ENCODE results near the gene TTC23.
"Not testable (repeated sequence)": the region's sequence is repeated elsewhere in the genome, so short reads cannot be mapped to it uniquely, and the experiment has no call there.

Gene TTC23

DNA sequence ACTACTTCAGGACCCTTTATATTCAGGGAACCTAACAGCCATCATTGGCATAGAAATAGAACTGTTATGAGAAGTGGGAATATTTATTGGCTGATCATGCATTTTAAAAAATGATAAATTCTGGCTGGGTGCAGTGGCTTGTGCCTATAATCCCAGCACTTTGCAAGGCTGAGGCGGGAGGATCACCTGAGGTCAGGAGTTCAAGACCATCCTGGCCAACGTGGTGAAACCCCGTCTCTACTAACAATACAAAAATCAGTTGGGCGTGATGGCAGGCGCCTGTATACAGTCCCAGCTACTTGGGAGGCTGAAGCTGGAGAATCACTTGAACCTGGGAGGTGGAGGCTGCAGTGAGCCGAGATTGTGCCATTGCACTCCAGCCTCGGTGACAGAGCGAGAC lies 137.7 kb downstream of the TTC23 start:
- not testable (repeated sequence) for H3K36me3 ChIP-seq (ENCODE audit: insufficient read depth, low read depth, low read length); H3K9me3 ChIP-seq (ENCODE audit: insufficient read depth, low read depth, low read length); H3K27ac ChIP-seq (ENCODE audit: low read length); H3K9ac ChIP-seq (ENCODE audit: low read depth, low read length); H3K4me1 ChIP-seq (ENCODE audit: insufficient read depth, low read length); H3K4me3 ChIP-seq (ENCODE audit: low read length)
- peaks cover 31% of the 10 kb centered on the region for H3K27me3 ChIP-seq (ENCODE audit: insufficient read depth, low read length)

DNA sequence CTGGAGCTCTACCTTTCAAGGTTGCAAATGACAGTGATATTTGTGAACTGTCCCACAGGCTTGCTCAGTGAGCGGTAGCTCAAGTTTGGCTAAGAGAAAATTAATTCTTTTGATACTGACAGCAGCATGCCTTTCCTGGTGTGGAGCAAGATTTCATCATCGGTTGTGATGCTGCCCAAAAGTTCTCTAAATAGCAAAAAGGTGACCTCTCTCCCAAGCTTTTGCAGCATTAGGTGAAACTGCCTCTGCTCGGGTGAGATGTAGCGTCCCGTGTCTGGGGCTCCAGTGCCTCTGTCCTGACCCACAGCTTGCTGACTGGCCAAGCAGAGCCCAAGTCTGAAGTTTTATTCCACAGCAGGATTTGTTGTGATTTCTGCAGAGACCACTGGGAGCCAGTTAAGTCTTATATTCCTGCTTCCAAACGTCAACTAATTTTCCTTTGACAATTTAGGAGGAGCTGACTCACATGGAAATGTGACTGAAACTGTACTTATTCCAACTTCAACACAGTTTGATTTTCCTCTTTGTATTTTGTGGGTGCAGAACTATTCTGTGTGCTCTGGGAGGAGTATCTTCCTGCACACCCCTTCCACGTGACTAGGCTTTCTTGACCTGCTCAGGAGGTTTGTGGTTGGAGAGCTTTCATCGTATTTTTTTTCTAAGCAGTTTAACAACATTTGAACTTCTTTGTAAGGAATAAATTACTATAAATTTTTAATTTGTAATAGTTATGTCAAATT lies 138.6 kb downstream of the TTC23 start:
- no peaks in the 10 kb centered on the region for H3K36me3 ChIP-seq (ENCODE audit: insufficient read depth, low read depth, low read length)

DNA sequence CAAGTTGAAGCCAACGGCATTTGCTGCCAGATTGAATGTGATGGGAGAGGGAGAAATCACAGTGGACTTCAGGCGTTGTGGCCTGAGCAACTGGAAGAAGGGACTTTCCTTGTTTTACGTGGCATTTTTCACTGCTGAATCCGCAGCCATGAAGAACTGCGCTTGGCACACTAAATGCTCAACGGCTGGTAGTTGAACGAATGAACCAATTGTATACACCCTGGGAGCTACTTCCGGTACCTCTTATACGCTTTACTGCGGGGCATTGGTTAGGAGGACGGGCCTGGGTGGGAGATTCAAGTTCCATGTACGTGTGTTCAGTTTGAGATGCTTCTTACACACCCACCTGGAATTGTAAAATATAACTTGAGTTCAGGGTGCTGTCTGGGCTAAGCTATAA lies 139.3 kb downstream of the TTC23 start:
- H3K9ac ChIP-seq (ENCODE audit: low read depth, low read length) = no peak overlapping the region
- H3K36me3 ChIP-seq (ENCODE audit: insufficient read depth, low read depth, low read length) = no peaks in the 10 kb centered on the region
- H3K4me3 ChIP-seq (ENCODE audit: low read length) = no peak overlapping the region
- no peaks in the 10 kb centered on the region for H3K9me3 ChIP-seq (ENCODE audit: insufficient read depth, low read depth, low read length)
- no peaks in the 10 kb centered on the region for H3K4me1 ChIP-seq (ENCODE audit: insufficient read depth, low read length)
- peaks cover 46% of the 10 kb centered on the region for H3K27me3 ChIP-seq (ENCODE audit: insufficient read depth, low read length)
- H3K27ac ChIP-seq (ENCODE audit: low read length) = no peak overlapping the region

More for the DNA sequence above, 138.6 kb downstream of the TTC23 start:
- H3K9me3 ChIP-seq (ENCODE audit: insufficient read depth, low read depth, low read length) = no peaks in the 10 kb centered on the region
- H3K27me3 ChIP-seq (ENCODE audit: insufficient read depth, low read length) = peaks cover 40% of the 10 kb centered on the region
- H3K4me1 ChIP-seq (ENCODE audit: insufficient read depth, low read length) = no peaks in the 10 kb centered on the region
- H3K27ac ChIP-seq (ENCODE audit: low read length) = no peak overlapping the region
- H3K4me3 ChIP-seq (ENCODE audit: low read length) = no peak overlapping the region
- H3K9ac ChIP-seq (ENCODE audit: low read depth, low read length) = no peak overlapping the region

DNA sequence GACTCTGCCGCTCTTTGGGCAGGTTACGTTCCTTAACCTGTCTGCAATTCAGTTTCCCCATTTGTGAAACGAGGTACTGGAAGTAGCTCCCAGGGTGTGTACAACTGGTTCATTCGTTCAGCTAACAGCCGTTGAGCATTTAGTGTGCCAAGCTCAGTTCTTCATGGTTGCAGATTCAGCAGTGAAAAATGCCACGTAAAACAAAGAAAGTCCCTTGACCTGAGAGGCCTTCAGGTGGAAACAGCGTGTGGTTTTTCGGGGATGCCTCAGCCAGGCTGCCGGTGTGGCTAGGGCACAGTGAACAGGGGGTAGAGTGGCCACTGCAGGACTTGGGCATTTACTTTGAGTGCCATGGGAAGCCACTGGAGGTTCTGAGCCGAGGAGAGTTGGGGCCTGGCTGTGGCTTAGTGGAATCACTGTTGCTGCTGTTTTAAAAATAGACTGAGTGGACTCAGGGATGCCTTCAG lies 139.8 kb downstream of the TTC23 start:
- Histone ChIP-seq H3K36me3 (ENCODE audit: insufficient read depth, low read depth, low read length) (no peaks in the 10 kb centered on the region), H3K9me3 (ENCODE audit: insufficient read depth, low read depth, low read length) (no peaks in the 10 kb centered on the region), H3K27me3 (ENCODE audit: insufficient read depth, low read length) (peaks cover 49% of the 10 kb centered on the region), H3K4me1 (ENCODE audit: insufficient read depth, low read length) (no peaks in the 10 kb centered on the region), H3K27ac (ENCODE audit: low read length) (no peak overlapping the region), H3K9ac (ENCODE audit: low read depth, low read length) (no peak overlapping the region), H3K4me3 (ENCODE audit: low read length) (no peak overlapping the region)

DNA sequence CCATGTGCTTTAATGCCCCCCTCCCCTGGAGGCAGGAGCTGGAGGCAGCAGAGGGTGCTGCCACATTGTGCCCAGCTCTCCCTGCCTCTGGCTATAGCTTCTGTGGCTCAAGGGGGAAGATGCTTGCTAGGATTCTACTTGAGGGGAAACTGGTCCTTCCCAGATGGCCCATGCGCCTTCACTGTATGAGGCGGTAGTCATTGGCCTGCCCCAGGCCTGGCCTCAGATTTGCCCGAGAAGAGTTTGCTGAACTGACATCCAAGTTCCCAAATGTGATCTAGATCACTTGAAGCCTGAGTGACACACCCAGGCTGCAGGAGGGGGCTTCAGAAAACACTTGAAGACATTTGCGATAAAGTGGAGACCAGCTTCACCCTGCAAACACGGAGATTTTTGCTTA lies 140.4 kb downstream of the TTC23 start:
- Histone ChIP-seq H3K4me1 (ENCODE audit: insufficient read depth, low read length) (no peaks in the 10 kb centered on the region), H3K4me3 (ENCODE audit: low read length) (no peak overlapping the region), H3K36me3 (ENCODE audit: insufficient read depth, low read depth, low read length) (no peaks in the 10 kb centered on the region), H3K9me3 (ENCODE audit: insufficient read depth, low read depth, low read length) (no peaks in the 10 kb centered on the region), H3K9ac (ENCODE audit: low read depth, low read length) (no peak overlapping the region), H3K27ac (ENCODE audit: low read length) (no peak overlapping the region), H3K27me3 (ENCODE audit: insufficient read depth, low read length) (peaks cover 49% of the 10 kb centered on the region)

DNA sequence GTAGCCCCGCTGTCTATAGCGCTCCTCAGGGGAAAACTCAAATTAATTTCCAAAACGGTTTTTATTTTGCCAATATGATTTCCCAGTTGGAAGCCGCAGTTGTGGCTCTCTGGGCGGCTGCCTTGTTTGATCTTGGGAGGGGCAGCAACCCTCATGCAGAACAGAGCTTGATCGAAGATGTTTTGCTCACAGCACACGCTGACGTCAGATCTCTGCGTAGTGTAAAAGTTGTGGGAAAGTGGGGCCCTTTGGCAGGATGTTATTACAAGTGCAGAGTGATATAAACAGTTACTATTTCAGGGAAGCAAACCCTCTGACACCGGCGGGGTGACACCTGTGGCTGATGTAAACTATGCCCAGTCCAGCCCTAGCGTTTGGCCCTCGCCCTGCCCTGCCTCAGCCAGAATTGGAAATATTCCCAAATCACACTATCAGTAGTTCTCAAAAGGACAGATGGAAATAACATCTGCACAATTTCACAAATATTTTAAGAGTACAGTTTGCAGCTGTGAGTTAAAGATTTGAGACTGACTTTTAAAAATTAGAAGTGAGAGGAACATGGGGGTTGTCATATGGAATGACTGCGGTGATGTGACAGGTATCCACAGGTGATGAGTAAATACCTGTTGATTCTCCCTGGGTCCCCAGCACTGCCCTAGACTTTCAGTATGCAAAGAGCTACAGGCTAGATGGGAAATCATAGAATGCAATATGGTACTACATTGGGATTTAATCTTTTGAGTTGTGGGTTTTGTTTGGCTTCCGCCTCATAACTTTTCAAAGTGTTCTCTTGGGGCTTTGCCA lies 142.8 kb downstream of the TTC23 start:
- H3K4me1 ChIP-seq (ENCODE audit: insufficient read depth, low read length) = no peaks in the 10 kb centered on the region
- no peak overlapping the region for H3K27ac ChIP-seq (ENCODE audit: low read length)
- H3K9ac ChIP-seq (ENCODE audit: low read depth, low read length) = no peak overlapping the region
- H3K4me3 ChIP-seq (ENCODE audit: low read length) = peak overlapping the region; percentile 41; the same call in 1 of the 2 replicates
- no peaks in the 10 kb centered on the region for H3K9me3 ChIP-seq (ENCODE audit: insufficient read depth, low read depth, low read length)
- H3K36me3 ChIP-seq (ENCODE audit: insufficient read depth, low read depth, low read length) = no peaks in the 10 kb centered on the region
- peaks cover 68% of the 10 kb centered on the region for H3K27me3 ChIP-seq (ENCODE audit: insufficient read depth, low read length)

DNA sequence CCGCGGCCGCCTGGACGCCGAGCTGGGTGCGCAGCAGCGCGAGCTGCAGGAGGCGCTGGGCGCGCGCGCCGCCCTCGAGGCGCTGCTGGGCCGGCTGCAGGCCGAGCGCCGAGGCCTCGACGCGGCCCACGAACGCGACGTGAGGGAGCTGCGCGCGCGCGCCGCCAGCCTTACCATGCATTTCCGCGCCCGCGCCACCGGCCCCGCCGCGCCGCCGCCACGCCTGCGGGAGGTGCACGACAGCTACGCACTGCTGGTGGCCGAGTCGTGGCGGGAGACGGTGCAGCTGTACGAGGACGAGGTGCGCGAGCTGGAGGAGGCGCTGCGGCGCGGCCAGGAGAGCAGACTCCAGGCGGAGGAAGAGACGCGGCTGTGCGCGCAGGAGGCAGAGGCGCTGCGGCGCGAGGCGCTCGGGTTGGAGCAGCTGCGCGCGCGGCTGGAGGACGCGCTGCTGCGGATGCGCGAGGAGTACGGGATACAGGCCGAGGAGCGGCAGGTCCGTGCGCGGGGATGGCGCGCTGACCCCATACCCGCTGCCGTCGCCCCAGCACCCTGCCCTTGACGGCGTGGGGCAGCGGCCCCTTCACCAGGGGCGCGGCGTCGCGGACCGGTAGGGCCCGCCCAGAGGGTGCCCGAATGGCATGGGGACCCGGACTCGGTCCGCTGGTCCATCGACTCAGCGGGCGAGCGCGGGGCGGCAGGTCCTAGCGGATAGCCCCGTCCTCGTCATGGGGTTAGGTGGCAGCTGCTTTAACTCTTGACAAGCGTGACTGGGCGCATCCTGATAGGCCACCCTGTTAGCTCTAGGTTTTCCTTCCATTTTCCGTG lies 143.7 kb downstream of the TTC23 start:
- Histone ChIP-seq H3K4me3 (ENCODE audit: low read length) (peak overlapping the region; percentile 57; the same call in 1 of the 2 replicates), H3K27ac (ENCODE audit: low read length) (no peak overlapping the region), H3K36me3 (ENCODE audit: insufficient read depth, low read depth, low read length) (no peaks in the 10 kb centered on the region), H3K9ac (ENCODE audit: low read depth, low read length) (no peak overlapping the region), H3K9me3 (ENCODE audit: insufficient read depth, low read depth, low read length) (no peaks in the 10 kb centered on the region), H3K4me1 (ENCODE audit: insufficient read depth, low read length) (no peaks in the 10 kb centered on the region), H3K27me3 (ENCODE audit: insufficient read depth, low read length) (peaks cover 77% of the 10 kb centered on the region)

DNA sequence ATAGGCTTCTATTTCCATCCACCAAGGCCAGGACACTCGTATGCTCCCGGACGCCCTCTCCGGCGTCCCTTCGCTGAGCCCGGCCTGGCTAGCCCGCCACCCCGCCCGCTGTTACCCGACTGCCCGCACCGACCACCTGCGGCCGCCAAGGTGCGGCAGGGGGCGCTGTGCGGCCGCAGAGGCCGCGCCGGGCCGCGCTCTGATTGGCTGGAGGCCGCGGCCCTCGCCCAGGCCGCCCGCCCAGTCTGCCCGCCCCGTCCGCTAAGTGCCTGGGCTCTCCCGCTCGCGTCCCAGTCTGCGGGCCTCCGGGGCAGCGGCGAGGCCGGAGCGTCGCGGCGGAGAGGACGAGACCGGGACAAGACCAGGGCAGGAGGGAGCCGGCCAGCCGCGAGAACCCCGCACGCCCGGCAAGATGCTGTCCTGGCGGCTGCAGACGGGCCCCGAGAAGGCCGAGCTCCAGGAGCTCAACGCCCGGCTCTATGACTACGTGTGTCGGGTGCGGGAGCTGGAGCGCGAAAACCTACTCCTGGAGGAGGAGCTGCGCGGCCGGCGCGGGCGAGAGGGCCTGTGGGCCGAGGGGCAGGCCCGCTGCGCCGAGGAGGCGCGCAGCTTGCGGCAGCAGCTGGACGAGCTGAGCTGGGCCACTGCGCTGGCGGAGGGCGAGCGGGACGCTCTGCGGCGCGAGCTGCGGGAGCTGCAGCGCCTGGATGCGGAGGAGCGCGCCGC lies 144.4 kb downstream of the TTC23 start, which contains the start of gene SYNM:
SYNM (plus strand) TSS at position 293 of the 726 bp plus-strand sequence; CDS start at position 413, 120 bp downstream.
- Histone ChIP-seq H3K4me1 (ENCODE audit: insufficient read depth, low read length) (no peaks in the 10 kb centered on the region), H3K9me3 (ENCODE audit: insufficient read depth, low read depth, low read length) (no peaks in the 10 kb centered on the region), H3K4me3 (ENCODE audit: low read length) (peak within 1 kb of the TSS; percentile 57; the same call in 1 of the 2 replicates), H3K27ac (ENCODE audit: low read length) (no peak within 1 kb of the TSS), H3K36me3 (ENCODE audit: insufficient read depth, low read depth, low read length) (no peaks in the 10 kb centered on the region), H3K27me3 (ENCODE audit: insufficient read depth, low read length) (peaks cover 85% of the 10 kb centered on the region), H3K9ac (ENCODE audit: low read depth, low read length) (no peak within 1 kb of the TSS)

DNA sequence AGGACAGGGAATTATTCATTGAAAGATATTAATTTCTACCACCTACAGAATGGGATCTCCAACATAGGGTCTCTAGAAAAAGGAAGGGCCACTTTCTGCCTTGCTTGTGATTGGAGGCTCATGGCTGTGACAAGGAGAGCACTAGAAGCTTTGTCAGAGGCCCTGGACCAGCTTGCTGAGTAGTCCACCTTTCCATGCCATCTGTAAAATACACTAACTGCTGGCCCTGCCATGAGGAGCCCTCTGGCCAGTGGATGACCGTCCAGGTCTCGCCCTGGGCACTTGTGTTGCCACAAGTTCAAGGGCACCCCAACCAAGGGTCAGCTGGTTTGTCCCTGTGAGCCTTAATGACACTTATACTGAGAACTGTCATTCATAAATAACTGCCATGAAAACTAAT lies 146.1 kb downstream of the TTC23 start:
- Histone ChIP-seq H3K36me3 (ENCODE audit: insufficient read depth, low read depth, low read length) (no peaks in the 10 kb centered on the region), H3K4me1 (ENCODE audit: insufficient read depth, low read length) (no peaks in the 10 kb centered on the region), H3K4me3 (ENCODE audit: low read length) (no peak overlapping the region), H3K27me3 (ENCODE audit: insufficient read depth, low read length) (peaks cover 87% of the 10 kb centered on the region), H3K9me3 (ENCODE audit: insufficient read depth, low read depth, low read length) (no peaks in the 10 kb centered on the region), H3K9ac (ENCODE audit: low read depth, low read length) (no peak overlapping the region), H3K27ac (ENCODE audit: low read length) (no peak overlapping the region)

DNA sequence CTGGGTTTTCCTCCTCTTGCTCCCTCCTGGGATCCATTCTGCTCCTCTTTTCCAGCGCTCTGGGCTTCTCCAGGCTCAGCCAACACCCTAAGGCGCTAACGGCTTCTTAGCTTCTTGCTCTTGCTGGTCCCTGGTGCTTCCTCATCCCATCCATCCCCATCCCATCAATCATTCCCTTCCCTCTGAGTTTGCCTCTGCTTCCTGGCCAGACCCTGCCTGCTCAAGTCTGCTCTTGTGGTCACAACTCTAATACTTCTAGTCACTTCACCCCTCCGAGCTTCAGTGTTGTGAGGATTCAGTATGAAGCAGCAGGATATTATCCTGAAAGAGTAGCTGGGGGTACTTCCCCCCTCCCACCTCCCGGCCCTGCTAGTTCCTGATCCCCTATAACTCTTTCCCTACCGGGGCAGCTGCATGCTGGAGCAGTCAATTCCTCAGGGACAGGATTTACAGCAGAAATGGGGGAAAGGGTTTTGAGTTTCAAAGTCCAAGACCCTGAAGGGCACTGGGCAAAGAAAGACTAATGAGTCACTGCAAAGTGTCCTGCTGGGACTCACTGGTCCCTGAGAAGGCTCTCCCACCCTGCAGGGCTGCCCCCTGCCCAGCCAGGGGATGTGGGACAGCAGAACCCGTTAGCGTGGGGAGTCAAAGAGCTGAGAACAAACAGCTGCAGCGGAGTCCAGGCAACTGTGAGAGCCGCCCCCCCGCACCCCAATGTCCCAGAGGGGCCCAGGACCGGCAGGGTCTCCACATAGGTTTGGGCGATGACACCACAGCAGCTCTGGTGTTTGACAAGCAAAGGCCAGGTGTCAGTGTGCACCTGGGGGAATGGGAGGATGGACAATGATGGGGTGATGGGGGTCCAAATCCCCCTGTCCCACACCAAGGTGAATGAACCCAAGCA lies 146.8 kb downstream of the TTC23 start:
- no peak overlapping the region for H3K9ac ChIP-seq (ENCODE audit: low read depth, low read length)
- no peaks in the 10 kb centered on the region for H3K4me1 ChIP-seq (ENCODE audit: insufficient read depth, low read length)
- no peak overlapping the region for H3K27ac ChIP-seq (ENCODE audit: low read length)
- H3K4me3 ChIP-seq (ENCODE audit: low read length) = no peak overlapping the region
- peaks cover 87% of the 10 kb centered on the region for H3K27me3 ChIP-seq (ENCODE audit: insufficient read depth, low read length)
- no peaks in the 10 kb centered on the region for H3K36me3 ChIP-seq (ENCODE audit: insufficient read depth, low read depth, low read length)
- no peaks in the 10 kb centered on the region for H3K9me3 ChIP-seq (ENCODE audit: insufficient read depth, low read depth, low read length)

All from iPS-20b (cell line).